ENCODE data around the gene ITPRIP. TPM values are rescaled to one million over a fixed set of nuclear protein-coding genes. Genes with fewer than 3 reads are reported as not detected.

The ITPRIP gene
- total and polyA plus RNA-seq, 2 of the 8 experiments (the other 6 are each of a cell fraction or from before 2014, with no cell fraction given), result 15.3 to 16.9 TPM

GRCh38 chr10:104337985-104338735 lies at the start of gene ITPRIP (continued):
- peak; percentile 92 for TF ChIP-seq RBBP5 (IDR thresholded peaks at IDR 0.05; ENCODE audit: borderline replicate concordance, low read depth, low read length)
- TF ChIP-seq YY1 (IDR thresholded peaks at IDR 0.05; ENCODE audit: low read depth, low read length), result peak; percentile 39; the same call in 1 of the 2 replicates
- TF ChIP-seq E2F6 (IDR thresholded peaks at IDR 0.05), result no peak; the same call in 1 of the 2 replicates
- TF ChIP-seq POLR2AphosphoS5 (IDR thresholded peaks at IDR 0.05; ENCODE audit: low read depth, low read length), result peak; percentile 52; the same call in 1 of the 2 replicates
- TF ChIP-seq NRF1 (IDR thresholded peaks at IDR 0.05; ENCODE audit: low read depth, low read length), result no peak
- TF ChIP-seq ATF2 (IDR thresholded peaks at IDR 0.05; ENCODE audit: low read length), result no peak
- peak in 1 of 2 experiments; percentile 79; a peak in 2 of 3 replicates for TF ChIP-seq POLR2A (IDR thresholded peaks at IDR 0.05; ENCODE audit: control extremely low read depth in 1 of 2, low read depth in 2 of 2, low read length in 2 of 2)
- TF ChIP-seq CEBPB (IDR thresholded peaks at IDR 0.05; ENCODE audit: low read depth, low read length), result no peak
- TF ChIP-seq BCL11A (IDR thresholded peaks at IDR 0.05; ENCODE audit: low read depth in 2 of 2, low read length in 2 of 2), result no peak
- no peak for TF ChIP-seq SIRT6 (IDR thresholded peaks at IDR 0.05; ENCODE audit: low read length)
- no peak for TF ChIP-seq CBX8 (IDR thresholded peaks at IDR 0.05; ENCODE audit: borderline replicate concordance, low read depth, low read length)
- TF ChIP-seq RAD21 (IDR thresholded peaks at IDR 0.05 in 1 of 2, conservative IDR thresholded peaks at IDR 0.05 in 1 of 2; ENCODE audit: low read depth in 2 of 2, low read length in 2 of 2), result no peak
- TF ChIP-seq SIN3A (conservative IDR thresholded peaks at IDR 0.05 in 1 of 2, IDR thresholded peaks at IDR 0.05 in 1 of 2; ENCODE audit: low read depth in 1 of 2, low read length in 2 of 2), result no peak
- no peak for TF ChIP-seq BRCA1 (IDR thresholded peaks at IDR 0.05; ENCODE audit: low read depth, low read length)
- TF ChIP-seq MAX (IDR thresholded peaks at IDR 0.05), result peak; percentile 65
- TF ChIP-seq ASH2L (IDR thresholded peaks at IDR 0.05; ENCODE audit: low read length), result peak; percentile 71
- TF ChIP-seq, protein P1, sequence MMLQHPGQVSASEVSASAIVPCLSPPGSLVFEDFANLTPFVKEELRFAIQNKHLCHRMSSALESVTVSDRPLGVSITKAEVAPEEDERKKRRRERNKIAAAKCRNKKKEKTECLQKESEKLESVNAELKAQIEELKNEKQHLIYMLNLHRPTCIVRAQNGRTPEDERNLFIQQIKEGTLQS (IDR thresholded peaks at IDR 0.05; ENCODE audit: insufficient read depth, low read depth, low read length), result no peak

Data from H1 (cell line).